Measurements from ENCODE around the gene PDZK1IP1. TPM values are rescaled to one million over a fixed set of nuclear protein-coding genes. Genes with fewer than 3 reads are reported as not detected.

PDZK1IP1 gene
- total RNA-seq: not detected

GRCh38 chr1:47189844-47190508, at the start of gene PDZK1IP1:
TSS of gene PDZK1IP1 (minus strand) at chr1:47190036. CDS start at chr1:47189932, 104 bp downstream.
- Mint-ChIP-seq H3K9me3 (no peaks in the 10 kb centered on the region), H3K36me3 (no peaks in the 10 kb centered on the region), H3K27ac (no peak within 1 kb of the TSS)
- ATAC-seq: no peak
- DNase-seq (ENCODE audit: low spot score in 2 of 2): peak in 1 of 2 donors; percentile 38

GRCh38 chr1:47238935-47239592, 49.2 kb upstream of the PDZK1IP1 start:
- DNase-seq (ENCODE audit: low spot score in 2 of 2): no peak
- Mint-ChIP-seq H3K27ac (no peak overlapping the region), H3K36me3 (no peaks in the 10 kb centered on the region), H3K9me3 (no peaks in the 10 kb centered on the region)
- peak in 1 of 2 donors; percentile 40 for ATAC-seq

GRCh38 chr1:47235806-47236205, 46.0 kb upstream of the PDZK1IP1 start:
- ATAC-seq: no peak
- Mint-ChIP-seq H3K27ac (no peak overlapping the region), H3K36me3 (peaks cover 6% of the 10 kb centered on the region in 2 donors)

GRCh38 chr1:47235241-47235681, 45.4 kb upstream of the PDZK1IP1 start:
- Mint-ChIP-seq H3K36me3 (peaks cover 6% of the 10 kb centered on the region in 2 donors), H3K27ac (no peak overlapping the region), H3K9me3 (no peaks in the 10 kb centered on the region)
- peak in 1 of 2 donors; percentile 42 for DNase-seq (ENCODE audit: low spot score in 2 of 2)
- no peak for ATAC-seq

More at GRCh38 chr1:47235806-47236205, 46.0 kb upstream of the PDZK1IP1 start:
- H3K9me3 Mint-ChIP-seq: no peaks in the 10 kb centered on the region
- peak in 1 of 2 donors; percentile 23 for DNase-seq (ENCODE audit: low spot score in 2 of 2)

GRCh38 chr1:47233186-47233585, 43.4 kb upstream of the PDZK1IP1 start:
- no peak for DNase-seq (ENCODE audit: low spot score in 2 of 2)
- H3K27ac Mint-ChIP-seq: no peak overlapping the region
- ATAC-seq: no peak
- peaks cover 6 to 10% of the 10 kb centered on the region in 2 donors for H3K36me3 Mint-ChIP-seq
- no peaks in the 10 kb centered on the region for H3K9me3 Mint-ChIP-seq

GRCh38 chr1:47232187-47232874, 42.5 kb upstream of the PDZK1IP1 start, which contains the start of gene TAL1:
TSS of gene TAL1 (minus strand) at chr1:47232225. CDS start at chr1:47225888, 6,337 bp downstream.
- peak in 1 of 2 donors; percentile 39 for ATAC-seq

GRCh38 chr1:47231301-47232186, 41.7 kb upstream of the PDZK1IP1 start:
- DNase-seq (ENCODE audit: low spot score in 2 of 2) (peak in 1 of 2 donors; percentile 39), ATAC-seq (peak; percentile 37 to 72)
- Mint-ChIP-seq H3K9me3 (no peaks in the 10 kb centered on the region), H3K27ac (peak overlapping the region in 1 of 2 donors; percentile 9), H3K36me3 (peaks cover 6 to 10% of the 10 kb centered on the region in 2 donors)

More at GRCh38 chr1:47232187-47232874, 42.5 kb upstream of the PDZK1IP1 start, which contains the start of gene TAL1:
- no peaks in the 10 kb centered on the region for H3K9me3 Mint-ChIP-seq
- no peak for DNase-seq (ENCODE audit: low spot score in 2 of 2)
- H3K36me3 Mint-ChIP-seq: peaks cover 6 to 10% of the 10 kb centered on the region in 2 donors
- H3K27ac Mint-ChIP-seq: peak within 1 kb of the TSS in 1 of 2 donors; percentile 9

GRCh38 chr1:47230692-47231300, 41.0 kb upstream of the PDZK1IP1 start:
- Mint-ChIP-seq H3K9me3 (no peaks in the 10 kb centered on the region), H3K36me3 (peaks cover 6 to 10% of the 10 kb centered on the region in 2 donors), H3K27ac (no peak overlapping the region)
- ATAC-seq: no peak
- no peak for DNase-seq (ENCODE audit: low spot score in 2 of 2)

GRCh38 chr1:47229886-47230691, 40.3 kb upstream of the PDZK1IP1 start:
- DNase-seq (ENCODE audit: low spot score in 2 of 2) (no peak), ATAC-seq (no peak)
- H3K36me3 Mint-ChIP-seq: peaks cover 6 to 10% of the 10 kb centered on the region in 2 donors
- peak overlapping the region in 1 of 2 donors; percentile 26 for H3K27ac Mint-ChIP-seq
- no peaks in the 10 kb centered on the region for H3K9me3 Mint-ChIP-seq

- DNase-seq (ENCODE audit: low spot score in 2 of 2) (peak in 1 of 2 donors; percentile 23), ATAC-seq (no peak)
- Mint-ChIP-seq H3K9me3 (no peaks in the 10 kb centered on the region), H3K27ac (no peak overlapping the region), H3K36me3 (peaks cover 6 to 10% of the 10 kb centered on the region in 2 donors)
Measured at GRCh38 chr1:47229031-47229885, 39.4 kb upstream of the PDZK1IP1 start.

GRCh38 chr1:47228644-47229030, 38.8 kb upstream of the PDZK1IP1 start:
- H3K9me3 Mint-ChIP-seq: no peaks in the 10 kb centered on the region

GRCh38 chr1:47227341-47228232, 37.8 kb upstream of the PDZK1IP1 start:
- Mint-ChIP-seq H3K27ac (no peak overlapping the region), H3K9me3 (no peaks in the 10 kb centered on the region), H3K36me3 (peaks cover 6 to 10% of the 10 kb centered on the region in 2 donors)
- DNase-seq (ENCODE audit: low spot score in 2 of 2) (no peak), ATAC-seq (no peak)

More at GRCh38 chr1:47228644-47229030, 38.8 kb upstream of the PDZK1IP1 start:
- DNase-seq (ENCODE audit: low spot score in 2 of 2): no peak
- H3K27ac Mint-ChIP-seq: no peak overlapping the region
- peaks cover 6 to 10% of the 10 kb centered on the region in 2 donors for H3K36me3 Mint-ChIP-seq
- no peak for ATAC-seq

- Mint-ChIP-seq H3K36me3 (peaks cover 5 to 10% of the 10 kb centered on the region in 2 donors), H3K9me3 (no peaks in the 10 kb centered on the region), H3K27ac (no peak overlapping the region)
- no peak for DNase-seq (ENCODE audit: low spot score in 2 of 2)
- no peak for ATAC-seq
Measured at GRCh38 chr1:47226839-47227215, 37.0 kb upstream of the PDZK1IP1 start.

Data from activated naive CD4-positive, alpha-beta T cell treated with anti-CD3 and anti-CD28 coated beads, Interleukin-2, amount 50 U/mL, for 72 hours (primary cell).